Smooth muscle cell (in vitro differentiated cells): ENCODE data around the gene TIMM13. TPM values are rescaled to one million over a fixed set of nuclear protein-coding genes. Genes with fewer than 3 reads are reported as not detected.

ENCODE experiments used
- DNase-seq: peaks from one replicate; lab custom pipeline; 2025; ENCODE audit not compliant: unreplicated experiment; lab: John Stamatoyannopoulos, UW
- H2AFZ ChIP-seq: fragments of 200-600 bp; sonication (generic); 2 replicates; pipeline ENCODE4 v1.6.0; 2016; ENCODE audit warnings: antibody characterized with exemption, low read depth, mild to moderate bottlenecking
- H3F3A ChIP-seq: fragments of 200-600 bp; sonication (generic); 2 replicates; pipeline ENCODE4 v1.6.0; 2017; ENCODE audit warnings: antibody characterized with exemption, low read depth
- H3K27ac ChIP-seq: fragments of 200-600 bp; sonication (generic); 2 replicates; pipeline ENCODE4 v1.5.1; 2016; ENCODE audit warnings: low read depth, mild to moderate bottlenecking
- H3K27me3 ChIP-seq: fragments of 200-600 bp; sonication (generic); 2 replicates; pipeline ENCODE4 v1.6.1; 2016; ENCODE audit warnings: low read depth, mild to moderate bottlenecking
- H3K36me3 ChIP-seq: fragments of 200-600 bp; sonication (generic); 2 replicates; pipeline ENCODE4 v1.5.1; 2016; ENCODE audit warnings: low read depth
- H3K4me1 ChIP-seq: fragments of 200-600 bp; sonication (generic); 2 replicates; pipeline ENCODE4 v1.5.1; 2016; ENCODE audit warnings: low read depth
- H3K4me2 ChIP-seq: fragments of 200-600 bp; sonication (generic); 2 replicates; pipeline ENCODE4 v1.6.0; 2016; ENCODE audit warnings: mild to moderate bottlenecking
- H3K4me3 ChIP-seq: fragments of 200-600 bp; sonication (generic); 2 replicates; pipeline ENCODE4 v1.5.1; 2016; ENCODE audit warnings: mild to moderate bottlenecking
- H3K79me2 ChIP-seq: fragments of 200-600 bp; sonication (generic); 2 replicates; pipeline ENCODE4 v1.6.0; 2016; ENCODE audit warnings: low read depth, mild to moderate bottlenecking
- H3K9ac ChIP-seq: fragments of 200-600 bp; sonication (generic); 2 replicates; pipeline ENCODE4 v1.6.0; 2016; ENCODE audit warnings: low read depth
- H3K9me3 ChIP-seq: fragments of 200-600 bp; sonication (generic); replicated peaks from 2 replicates; pipeline ENCODE4 v1.5.1; 2016; ENCODE audit warnings: low read depth
- H4K20me1 ChIP-seq: fragments of 200-600 bp; sonication (generic); 2 replicates; pipeline ENCODE4 v1.6.0; 2016; ENCODE audit warnings: low read depth
- WGBS: methylation state at CpG from one replicate; pipeline ENCODE4 v1.1.7; 2016; ENCODE audit warnings: low lambda C conversion rate; 5-methylcytosine and 5-hydroxymethylcytosine counted together
- polyA plus RNA-seq: library from polyadenylated mRNA; unstranded; fragments of >200 nt; fragmentation: Nextera tagmentation; extraction: Ambion mirVana; gene quantifications from 2 replicates; pipeline ENCODE4 v1.2.1, GENCODE V29; 2016
- total RNA-seq: library from RNA; depleted of rRNA; stranded (reverse); fragments of >200 nt; gene quantifications from 2 replicates; pipeline ENCODE4 v1.2.3, GENCODE V29; 2014
- TF ChIP-seq, protein P1 (sequence below): fragments of 200-600 bp; sonication (generic); IDR thresholded peaks from 2 replicates; pipeline ENCODE4 v1.5.1; 2017; ENCODE audit warnings: borderline replicate concordance, mild to moderate bottlenecking, antibody characterized with exemption; ENCODE audit not compliant: insufficient read depth, poor library complexity, severe bottlenecking

Gene TIMM13
- total and polyA plus RNA-seq, 2 experiments from 2014 or later = 20.0 to 107 TPM

DNA sequence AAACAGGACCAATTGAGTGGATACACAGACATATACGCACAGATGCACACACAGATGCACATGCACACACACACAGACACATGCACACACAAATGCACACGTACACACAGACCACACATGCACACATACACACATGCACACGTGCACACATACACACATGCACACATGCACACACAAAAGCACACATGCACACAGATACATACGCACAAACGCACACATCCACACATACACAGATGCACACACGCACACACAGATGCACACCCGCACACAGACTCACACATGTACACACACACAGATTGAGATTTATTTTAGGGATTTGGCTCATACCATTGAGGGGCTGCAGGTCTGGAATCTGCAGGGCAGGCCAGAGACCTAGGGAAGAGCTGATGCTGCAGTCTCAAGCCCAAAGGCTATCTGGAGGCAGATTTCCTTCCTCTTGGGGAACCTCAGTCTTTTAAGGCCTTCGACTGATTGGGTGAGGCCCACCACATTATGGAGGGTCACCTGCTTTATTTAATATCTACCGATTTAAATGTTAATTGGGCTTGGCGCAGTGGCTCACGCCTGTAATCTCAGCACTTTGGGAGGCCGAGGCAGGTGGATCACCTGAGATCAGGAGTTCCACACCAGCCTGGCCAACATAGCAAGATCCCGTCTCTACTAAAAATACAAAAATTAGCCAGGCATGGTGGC is 44.7 kb downstream of the TIMM13 start:
- Histone ChIP-seq H3F3A (no peaks in the 10 kb centered on the region), H3K27me3 (no peaks in the 10 kb centered on the region), H3K27ac (no peak overlapping the region), H3K9me3 (peaks cover 5% of the 10 kb centered on the region), H3K4me1 (no peaks in the 10 kb centered on the region), H3K9ac (no peak overlapping the region), H3K4me3 (no peak overlapping the region), H3K79me2 (no peaks in the 10 kb centered on the region), H3K4me2 (no peak overlapping the region), H2AFZ (no peak overlapping the region), H4K20me1 (no peaks in the 10 kb centered on the region), H3K36me3 (no peaks in the 10 kb centered on the region)
- WGBS = 89% methylated on average over 13 of the region's 13 CpGs
- DNase-seq = no peak
- TF ChIP-seq, protein P1, sequence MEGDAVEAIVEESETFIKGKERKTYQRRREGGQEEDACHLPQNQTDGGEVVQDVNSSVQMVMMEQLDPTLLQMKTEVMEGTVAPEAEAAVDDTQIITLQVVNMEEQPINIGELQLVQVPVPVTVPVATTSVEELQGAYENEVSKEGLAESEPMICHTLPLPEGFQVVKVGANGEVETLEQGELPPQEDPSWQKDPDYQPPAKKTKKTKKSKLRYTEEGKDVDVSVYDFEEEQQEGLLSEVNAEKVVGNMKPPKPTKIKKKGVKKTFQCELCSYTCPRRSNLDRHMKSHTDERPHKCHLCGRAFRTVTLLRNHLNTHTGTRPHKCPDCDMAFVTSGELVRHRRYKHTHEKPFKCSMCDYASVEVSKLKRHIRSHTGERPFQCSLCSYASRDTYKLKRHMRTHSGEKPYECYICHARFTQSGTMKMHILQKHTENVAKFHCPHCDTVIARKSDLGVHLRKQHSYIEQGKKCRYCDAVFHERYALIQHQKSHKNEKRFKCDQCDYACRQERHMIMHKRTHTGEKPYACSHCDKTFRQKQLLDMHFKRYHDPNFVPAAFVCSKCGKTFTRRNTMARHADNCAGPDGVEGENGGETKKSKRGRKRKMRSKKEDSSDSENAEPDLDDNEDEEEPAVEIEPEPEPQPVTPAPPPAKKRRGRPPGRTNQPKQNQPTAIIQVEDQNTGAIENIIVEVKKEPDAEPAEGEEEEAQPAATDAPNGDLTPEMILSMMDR = no peak

DNA sequence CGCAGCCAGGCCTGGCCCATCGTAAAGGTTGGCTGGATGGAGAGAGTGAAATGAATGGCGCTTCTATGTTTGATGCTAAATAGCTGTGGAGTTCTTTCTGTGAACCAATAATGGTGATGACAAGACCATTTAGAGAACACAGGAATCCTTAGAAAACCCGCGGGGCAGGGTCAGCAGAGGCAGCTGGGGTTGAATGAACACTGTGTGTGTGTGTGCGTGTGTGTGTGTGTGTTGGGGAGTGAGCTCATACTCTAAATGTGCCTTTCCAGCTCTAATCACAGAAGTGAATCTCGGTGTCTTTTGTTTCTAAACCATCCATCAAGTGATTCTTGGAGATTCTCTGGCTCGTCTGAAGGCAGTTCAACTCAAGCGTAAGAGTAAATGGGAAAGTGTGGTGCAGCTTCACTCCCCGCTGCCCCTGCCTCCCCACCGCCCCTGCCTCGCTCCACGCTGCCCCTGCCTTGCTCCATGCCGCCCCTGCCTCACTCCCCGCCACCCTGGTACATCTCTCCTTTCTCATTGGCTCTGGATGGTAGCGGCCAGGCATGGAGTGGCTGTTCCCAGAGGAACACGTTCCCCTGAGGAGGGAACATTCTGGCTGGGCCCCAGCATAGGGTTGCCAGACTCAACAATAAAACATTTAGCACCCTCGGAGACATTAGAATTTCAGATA is 46.1 kb downstream of the TIMM13 start:
- Histone ChIP-seq H2AFZ (no peak overlapping the region), H3K4me2 (no peak overlapping the region), H3K27ac (no peak overlapping the region), H3K4me1 (no peaks in the 10 kb centered on the region), H3K9ac (no peak overlapping the region), H3K36me3 (no peaks in the 10 kb centered on the region), H3K79me2 (no peaks in the 10 kb centered on the region), H3K4me3 (no peak overlapping the region), H3F3A (no peaks in the 10 kb centered on the region), H4K20me1 (no peaks in the 10 kb centered on the region), H3K9me3 (peaks cover 5% of the 10 kb centered on the region), H3K27me3 (no peaks in the 10 kb centered on the region)
- no peak for DNase-seq
- WGBS = 66% methylated on average over 12 of the region's 18 CpGs
- TF ChIP-seq, protein P1 = no peak

DNA sequence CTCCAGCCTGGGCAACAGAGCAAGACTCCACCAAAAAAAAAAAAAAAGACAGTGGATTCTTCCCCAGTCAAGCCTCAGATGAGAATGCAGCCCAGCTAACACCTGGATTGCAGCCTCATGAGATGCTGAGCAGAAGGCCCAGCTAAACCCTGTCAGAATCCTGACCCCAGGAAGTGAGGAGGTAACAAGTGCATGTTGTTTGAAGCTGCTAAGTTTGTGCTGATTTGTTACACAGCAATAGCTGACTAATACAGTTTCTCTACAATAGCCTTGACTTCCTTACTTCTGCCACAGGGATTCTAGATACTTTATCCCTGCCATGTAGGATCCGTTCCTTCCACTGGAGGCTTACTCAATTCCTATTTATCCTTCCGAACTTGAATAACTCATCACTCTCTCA is 46.8 kb downstream of the TIMM13 start:
- Histone ChIP-seq H3K27me3 (no peaks in the 10 kb centered on the region), H3K4me1 (no peaks in the 10 kb centered on the region), H3F3A (no peaks in the 10 kb centered on the region), H3K36me3 (no peaks in the 10 kb centered on the region), H3K9me3 (peaks cover 5% of the 10 kb centered on the region), H3K9ac (no peak overlapping the region), H3K27ac (no peak overlapping the region), H3K79me2 (no peaks in the 10 kb centered on the region), H3K4me2 (no peak overlapping the region), H3K4me3 (no peak overlapping the region), H4K20me1 (no peaks in the 10 kb centered on the region), H2AFZ (no peak overlapping the region)
- DNase-seq = no peak
- TF ChIP-seq, protein P1 = no peak
- WGBS = 91% methylated on average over 2 of the region's 2 CpGs
